ENCODE data around the gene PDE3A. TPM values are rescaled to one million over a fixed set of nuclear protein-coding genes. Genes with fewer than 3 reads are reported as not detected.

PDE3A gene
- total and polyA plus RNA-seq, 10 of the 15 experiments (the other 5 are each of a cell fraction or from before 2014, with no cell fraction given), result 0.01 to 2.6 (median 1.5) TPM

DNA sequence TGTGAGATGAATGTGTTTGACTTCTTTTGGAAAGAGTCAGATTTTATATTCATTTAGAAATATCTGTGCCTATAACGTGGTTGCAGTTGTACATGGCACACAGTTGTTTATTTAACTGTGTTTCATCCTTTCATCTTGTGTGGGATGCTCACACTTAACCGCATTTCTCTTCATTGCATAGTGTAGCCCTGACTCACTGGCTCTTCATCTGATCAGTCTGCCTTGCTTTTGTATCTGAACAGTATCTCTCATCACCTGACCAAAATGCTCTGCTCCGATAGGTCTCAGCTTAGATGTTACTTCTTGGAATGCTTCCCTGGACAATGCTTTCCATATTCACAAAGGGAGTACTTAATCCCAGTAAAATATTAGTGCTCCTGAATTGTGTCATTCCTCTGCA is 83.4 kb downstream of the PDE3A start (continued):
- TF ChIP-seq, protein P1, sequence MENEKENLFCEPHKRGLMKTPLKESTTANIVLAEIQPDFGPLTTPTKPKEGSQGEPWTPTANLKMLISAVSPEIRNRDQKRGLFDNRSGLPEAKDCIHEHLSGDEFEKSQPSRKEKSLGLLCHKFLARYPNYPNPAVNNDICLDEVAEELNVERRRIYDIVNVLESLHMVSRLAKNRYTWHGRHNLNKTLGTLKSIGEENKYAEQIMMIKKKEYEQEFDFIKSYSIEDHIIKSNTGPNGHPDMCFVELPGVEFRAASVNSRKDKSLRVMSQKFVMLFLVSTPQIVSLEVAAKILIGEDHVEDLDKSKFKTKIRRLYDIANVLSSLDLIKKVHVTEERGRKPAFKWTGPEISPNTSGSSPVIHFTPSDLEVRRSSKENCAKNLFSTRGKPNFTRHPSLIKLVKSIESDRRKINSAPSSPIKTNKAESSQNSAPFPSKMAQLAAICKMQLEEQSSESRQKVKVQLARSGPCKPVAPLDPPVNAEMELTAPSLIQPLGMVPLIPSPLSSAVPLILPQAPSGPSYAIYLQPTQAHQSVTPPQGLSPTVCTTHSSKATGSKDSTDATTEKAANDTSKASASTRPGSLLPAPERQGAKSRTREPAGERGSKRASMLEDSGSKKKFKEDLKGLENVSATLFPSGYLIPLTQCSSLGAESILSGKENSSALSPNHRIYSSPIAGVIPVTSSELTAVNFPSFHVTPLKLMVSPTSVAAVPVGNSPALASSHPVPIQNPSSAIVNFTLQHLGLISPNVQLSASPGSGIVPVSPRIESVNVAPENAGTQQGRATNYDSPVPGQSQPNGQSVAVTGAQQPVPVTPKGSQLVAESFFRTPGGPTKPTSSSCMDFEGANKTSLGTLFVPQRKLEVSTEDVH (IDR thresholded peaks at IDR 0.05; ENCODE audit: low read depth, partially characterized antibody), result no peak
- TF ChIP-seq ZSCAN29 (IDR thresholded peaks at IDR 0.05) (no peak), HDAC6 (IDR thresholded peaks at IDR 0.05; ENCODE audit: unreplicated experiment) (no peak), DPF2 (IDR thresholded peaks at IDR 0.05) (no peak), RUNX3 (IDR thresholded peaks at IDR 0.05; ENCODE audit: low read length) (no peak)
- TF ChIP-seq, protein P2, sequence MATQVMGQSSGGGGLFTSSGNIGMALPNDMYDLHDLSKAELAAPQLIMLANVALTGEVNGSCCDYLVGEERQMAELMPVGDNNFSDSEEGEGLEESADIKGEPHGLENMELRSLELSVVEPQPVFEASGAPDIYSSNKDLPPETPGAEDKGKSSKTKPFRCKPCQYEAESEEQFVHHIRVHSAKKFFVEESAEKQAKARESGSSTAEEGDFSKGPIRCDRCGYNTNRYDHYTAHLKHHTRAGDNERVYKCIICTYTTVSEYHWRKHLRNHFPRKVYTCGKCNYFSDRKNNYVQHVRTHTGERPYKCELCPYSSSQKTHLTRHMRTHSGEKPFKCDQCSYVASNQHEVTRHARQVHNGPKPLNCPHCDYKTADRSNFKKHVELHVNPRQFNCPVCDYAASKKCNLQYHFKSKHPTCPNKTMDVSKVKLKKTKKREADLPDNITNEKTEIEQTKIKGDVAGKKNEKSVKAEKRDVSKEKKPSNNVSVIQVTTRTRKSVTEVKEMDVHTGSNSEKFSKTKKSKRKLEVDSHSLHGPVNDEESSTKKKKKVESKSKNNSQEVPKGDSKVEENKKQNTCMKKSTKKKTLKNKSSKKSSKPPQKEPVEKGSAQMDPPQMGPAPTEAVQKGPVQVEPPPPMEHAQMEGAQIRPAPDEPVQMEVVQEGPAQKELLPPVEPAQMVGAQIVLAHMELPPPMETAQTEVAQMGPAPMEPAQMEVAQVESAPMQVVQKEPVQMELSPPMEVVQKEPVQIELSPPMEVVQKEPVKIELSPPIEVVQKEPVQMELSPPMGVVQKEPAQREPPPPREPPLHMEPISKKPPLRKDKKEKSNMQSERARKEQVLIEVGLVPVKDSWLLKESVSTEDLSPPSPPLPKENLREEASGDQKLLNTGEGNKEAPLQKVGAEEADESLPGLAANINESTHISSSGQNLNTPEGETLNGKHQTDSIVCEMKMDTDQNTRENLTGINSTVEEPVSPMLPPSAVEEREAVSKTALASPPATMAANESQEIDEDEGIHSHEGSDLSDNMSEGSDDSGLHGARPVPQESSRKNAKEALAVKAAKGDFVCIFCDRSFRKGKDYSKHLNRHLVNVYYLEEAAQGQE (IDR thresholded peaks at IDR 0.05; ENCODE audit: low read depth, low read length), result no peak

DNA sequence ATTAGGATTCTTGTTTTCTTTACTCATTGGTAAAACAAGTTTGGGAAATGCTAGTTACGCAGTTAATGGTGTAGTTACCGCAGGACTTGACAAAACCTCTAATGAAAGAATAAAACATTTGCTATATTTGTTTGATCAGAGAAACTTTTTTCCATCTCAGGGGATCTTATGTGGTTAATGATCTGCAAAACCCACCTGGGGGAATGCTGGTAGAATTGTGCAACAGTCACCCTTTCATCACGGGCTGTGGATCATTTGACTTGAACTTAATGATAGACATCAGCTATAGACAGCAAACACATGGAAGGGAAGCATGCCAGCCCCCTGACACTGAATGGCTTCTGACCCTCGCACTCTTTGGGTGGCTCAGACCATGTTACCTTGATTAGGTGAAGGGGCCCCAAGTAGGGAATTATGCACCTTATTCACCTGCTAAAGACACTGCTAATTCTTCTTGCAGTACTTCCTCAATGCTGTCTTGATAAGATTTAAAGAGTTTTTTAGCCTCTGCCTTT is 84.2 kb downstream of the PDE3A start:
- intact Hi-C loops (cut with micrococcal nuclease; ENCODE audit: unreplicated experiment), result no loop called here
- ChIA-PET POLR2A (no interaction called here), CTCF (no interaction called here), SMC1A (ENCODE audit: uncharacterized antibody, unreplicated experiment) (no interaction called here), RAD21 (ENCODE audit: unreplicated experiment) (no interaction called here)
- no peak overlapping the region for H3K27ac ChIP-seq (ENCODE audit: control insufficient read depth, insufficient read depth)
- H3K4me1 ChIP-seq (ENCODE audit: control insufficient read depth, insufficient read depth, low read length), result no peaks in the 10 kb centered on the region
- H3K36me3 ChIP-seq (ENCODE audit: control insufficient read depth in 2 of 2, insufficient read depth in 2 of 2, low read length in 1 of 2), result no peaks in the 10 kb centered on the region
- no peaks in the 10 kb centered on the region for H3K9me3 ChIP-seq (replicated peaks; ENCODE audit: control insufficient read depth, insufficient read depth, low read length)
- H3K79me2 ChIP-seq (ENCODE audit: control insufficient read depth, insufficient read depth, low read length), result no peaks in the 10 kb centered on the region
- FAIRE-seq, result no peak
- BruUV-seq (replicated peaks), result no TSS peak
- no peak overlapping the region for H3K4me2 ChIP-seq (ENCODE audit: control insufficient read depth, insufficient read depth)
- H2AFZ ChIP-seq (ENCODE audit: control insufficient read depth, low read depth, low read length), result no peak overlapping the region
- in situ Hi-C loops (cut with MboI), result no loop called here
- no peak for DNase-seq (ENCODE audit: low read depth, low spot score)
- no peak for ATAC-seq
- no peak overlapping the region for H3K4me3 ChIP-seq
- no peaks in the 10 kb centered on the region; a peak in 1 of 4 replicates for H3K27me3 ChIP-seq (replicated peaks in 1 of 2; ENCODE audit: control insufficient read depth in 2 of 2, insufficient read depth in 2 of 2, low read length in 1 of 2)
- WGBS (ENCODE audit: insufficient coverage, insufficient replicate concordance, low lambda C conversion rate, missing lambda C conversion rate), result 45% methylated on average over 4 of the region's 4 CpGs
- no peak overlapping the region for H3K9ac ChIP-seq (ENCODE audit: control insufficient read depth, insufficient read depth, low read length)
- H4K20me1 ChIP-seq (ENCODE audit: control insufficient read depth, insufficient read depth), result no peaks in the 10 kb centered on the region
- no peak for TF ChIP-seq YBX1 (IDR thresholded peaks at IDR 0.05)
- TF ChIP-seq, protein P3, sequence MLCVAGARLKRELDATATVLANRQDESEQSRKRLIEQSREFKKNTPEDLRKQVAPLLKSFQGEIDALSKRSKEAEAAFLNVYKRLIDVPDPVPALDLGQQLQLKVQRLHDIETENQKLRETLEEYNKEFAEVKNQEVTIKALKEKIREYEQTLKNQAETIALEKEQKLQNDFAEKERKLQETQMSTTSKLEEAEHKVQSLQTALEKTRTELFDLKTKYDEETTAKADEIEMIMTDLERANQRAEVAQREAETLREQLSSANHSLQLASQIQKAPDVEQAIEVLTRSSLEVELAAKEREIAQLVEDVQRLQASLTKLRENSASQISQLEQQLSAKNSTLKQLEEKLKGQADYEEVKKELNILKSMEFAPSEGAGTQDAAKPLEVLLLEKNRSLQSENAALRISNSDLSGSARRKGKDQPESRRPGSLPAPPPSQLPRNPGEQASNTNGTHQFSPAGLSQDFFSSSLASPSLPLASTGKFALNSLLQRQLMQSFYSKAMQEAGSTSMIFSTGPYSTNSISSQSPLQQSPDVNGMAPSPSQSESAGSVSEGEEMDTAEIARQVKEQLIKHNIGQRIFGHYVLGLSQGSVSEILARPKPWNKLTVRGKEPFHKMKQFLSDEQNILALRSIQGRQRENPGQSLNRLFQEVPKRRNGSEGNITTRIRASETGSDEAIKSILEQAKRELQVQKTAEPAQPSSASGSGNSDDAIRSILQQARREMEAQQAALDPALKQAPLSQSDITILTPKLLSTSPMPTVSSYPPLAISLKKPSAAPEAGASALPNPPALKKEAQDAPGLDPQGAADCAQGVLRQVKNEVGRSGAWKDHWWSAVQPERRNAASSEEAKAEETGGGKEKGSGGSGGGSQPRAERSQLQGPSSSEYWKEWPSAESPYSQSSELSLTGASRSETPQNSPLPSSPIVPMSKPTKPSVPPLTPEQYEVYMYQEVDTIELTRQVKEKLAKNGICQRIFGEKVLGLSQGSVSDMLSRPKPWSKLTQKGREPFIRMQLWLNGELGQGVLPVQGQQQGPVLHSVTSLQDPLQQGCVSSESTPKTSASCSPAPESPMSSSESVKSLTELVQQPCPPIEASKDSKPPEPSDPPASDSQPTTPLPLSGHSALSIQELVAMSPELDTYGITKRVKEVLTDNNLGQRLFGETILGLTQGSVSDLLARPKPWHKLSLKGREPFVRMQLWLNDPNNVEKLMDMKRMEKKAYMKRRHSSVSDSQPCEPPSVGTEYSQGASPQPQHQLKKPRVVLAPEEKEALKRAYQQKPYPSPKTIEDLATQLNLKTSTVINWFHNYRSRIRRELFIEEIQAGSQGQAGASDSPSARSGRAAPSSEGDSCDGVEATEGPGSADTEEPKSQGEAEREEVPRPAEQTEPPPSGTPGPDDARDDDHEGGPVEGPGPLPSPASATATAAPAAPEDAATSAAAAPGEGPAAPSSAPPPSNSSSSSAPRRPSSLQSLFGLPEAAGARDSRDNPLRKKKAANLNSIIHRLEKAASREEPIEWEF (IDR thresholded peaks at IDR 0.05; ENCODE audit: insufficient replicate concordance, low read depth, low read length), result no peak
- no peak for TF ChIP-seq CREB1 (IDR thresholded peaks at IDR 0.05; ENCODE audit: low read depth)
- TF ChIP-seq SMAD1 (IDR thresholded peaks at IDR 0.05; ENCODE audit: low read depth, partially characterized antibody), result no peak
- TF ChIP-seq PAX5 (IDR thresholded peaks at IDR 0.05; ENCODE audit: borderline replicate concordance, low read depth, low read length), result no peak
- TF ChIP-seq MEF2A (IDR thresholded peaks at IDR 0.05; ENCODE audit: insufficient read depth, low read depth, low read length), result no peak
